HG02642 (cell line): Measurements from ENCODE around the gene TAC1.
"Not testable (repeated sequence)": the region's sequence is repeated elsewhere in the genome, so short reads cannot be mapped to it uniquely, and the experiment has no call there.

Experiments
- ATAC-seq: cut with Tn5 transposase; IDR thresholded peaks from one replicate; pipeline ENCODE4 v1.9.1; 2021; ENCODE audit warnings: mild to moderate bottlenecking; ENCODE audit not compliant: unreplicated experiment, poor library complexity

Gene TAC1, protein sequence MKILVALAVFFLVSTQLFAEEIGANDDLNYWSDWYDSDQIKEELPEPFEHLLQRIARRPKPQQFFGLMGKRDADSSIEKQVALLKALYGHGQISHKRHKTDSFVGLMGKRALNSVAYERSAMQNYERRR

DNA sequence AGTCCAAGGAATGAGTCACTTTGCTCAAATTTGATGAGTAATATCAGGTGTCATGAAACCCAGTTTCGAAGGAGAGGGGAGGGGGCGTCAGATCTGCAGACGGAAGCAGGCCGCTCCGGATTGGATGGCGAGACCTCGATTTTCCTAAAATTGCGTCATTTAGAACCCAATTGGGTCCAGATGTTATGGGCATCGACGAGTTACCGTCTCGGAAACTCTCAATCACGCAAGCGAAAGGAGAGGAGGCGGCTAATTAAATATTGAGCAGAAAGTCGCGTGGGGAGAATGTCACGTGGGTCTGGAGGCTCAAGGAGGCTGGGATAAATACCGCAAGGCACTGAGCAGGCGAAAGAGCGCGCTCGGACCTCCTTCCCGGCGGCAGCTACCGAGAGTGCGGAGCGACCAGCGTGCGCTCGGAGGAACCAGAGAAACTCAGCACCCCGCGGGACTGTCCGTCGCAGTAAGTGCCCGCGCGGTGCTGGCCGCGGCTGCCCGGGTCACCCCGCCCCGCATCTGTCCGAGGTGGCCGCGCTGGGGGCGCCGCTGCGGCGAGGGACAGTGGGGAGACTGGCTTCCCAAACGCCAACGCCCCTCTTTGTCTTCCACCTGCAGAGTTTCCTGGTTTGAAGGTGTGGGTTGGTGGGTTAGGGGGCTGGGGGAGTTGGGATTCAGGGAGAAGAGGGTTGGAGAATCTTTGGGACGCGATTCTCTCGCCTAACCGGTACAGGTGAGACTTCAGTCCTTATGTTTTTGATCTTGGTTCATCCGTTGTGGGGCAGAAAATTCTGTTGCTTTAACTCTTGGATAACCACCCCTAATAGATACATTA is at the start of gene TAC1:
Gene TAC1 (plus strand): TSS at position 351 of the 829 bp plus-strand sequence. CDS start 527 bp downstream, outside the sequence.
- no peak for ATAC-seq

DNA sequence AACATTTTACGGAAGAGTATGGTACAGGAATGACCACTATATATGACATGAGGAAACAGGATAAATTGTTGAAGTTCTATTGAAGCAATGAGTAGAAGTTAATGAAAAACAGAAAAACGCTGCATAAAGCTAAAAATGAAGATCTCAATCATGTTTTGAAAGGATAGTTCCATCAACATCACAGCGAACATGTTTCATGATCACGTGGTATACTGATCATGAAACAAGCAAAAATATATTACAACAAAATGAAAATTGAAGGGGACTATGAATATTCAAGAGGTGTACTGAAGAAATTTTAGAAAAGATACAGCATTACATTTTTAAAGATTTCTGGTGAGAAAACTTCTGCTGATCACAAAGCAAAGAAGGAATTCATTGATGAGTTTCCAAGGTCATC is 45.9 kb upstream of the TAC1 start:
- no peak for ATAC-seq

DNA sequence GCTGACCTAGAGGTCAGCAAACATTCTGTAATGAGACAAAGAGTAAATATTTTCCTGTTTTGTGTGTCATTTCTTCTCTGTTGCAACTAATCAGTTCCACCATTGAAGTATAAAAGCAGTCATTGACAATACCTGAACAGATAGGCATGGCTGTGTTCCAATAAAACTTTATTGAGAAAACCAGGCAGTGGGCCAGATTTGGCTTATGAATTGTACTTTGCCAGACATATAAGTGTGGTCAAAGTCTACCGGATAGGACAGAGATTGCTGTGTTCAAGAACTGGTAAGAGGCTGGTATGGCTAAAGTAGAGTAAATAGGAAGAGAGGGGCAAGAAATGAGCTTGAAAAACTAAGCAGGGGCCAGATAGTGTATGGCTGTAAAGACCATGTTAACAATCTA is 38.3 kb upstream of the TAC1 start:
- ATAC-seq, result no peak

DNA sequence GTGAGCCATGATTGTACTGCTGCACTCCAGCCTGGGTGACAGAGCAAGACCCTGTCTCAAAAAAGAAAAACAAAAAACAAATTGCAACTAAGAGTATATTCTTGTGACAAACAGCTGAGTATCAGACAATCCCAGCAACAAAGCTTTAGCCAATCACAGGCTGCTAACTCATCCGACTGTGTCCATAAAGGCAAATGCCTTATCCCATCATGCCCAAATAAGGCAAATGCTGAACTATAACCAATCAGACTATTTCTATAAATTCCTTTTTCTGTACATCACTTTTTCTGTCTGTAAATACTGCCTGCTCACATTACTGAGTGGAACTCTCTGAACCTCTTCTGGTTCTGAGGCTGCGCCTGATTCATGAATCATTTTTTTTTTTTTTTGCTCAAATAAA is 37.5 kb upstream of the TAC1 start:
- no peak for ATAC-seq

DNA sequence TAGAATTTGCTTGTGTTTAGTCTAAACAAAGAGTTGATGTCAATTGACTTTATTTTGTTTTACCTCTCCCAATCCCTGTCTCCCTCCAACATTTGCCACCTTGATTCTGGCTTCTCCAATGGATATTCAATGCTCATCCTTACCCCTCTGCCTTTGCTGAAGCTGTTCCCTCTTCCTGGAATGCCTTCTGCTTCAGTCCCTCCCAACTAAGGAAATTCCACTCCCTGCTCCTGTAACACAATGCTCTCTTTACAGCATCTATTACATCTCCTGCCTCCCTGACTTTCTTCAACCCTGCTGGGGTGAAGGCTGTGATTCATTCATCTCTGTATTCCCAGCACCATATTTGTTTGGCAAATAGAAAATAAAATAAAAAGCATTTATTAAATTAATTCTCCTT is 34.5 kb upstream of the TAC1 start:
- no peak for ATAC-seq

DNA sequence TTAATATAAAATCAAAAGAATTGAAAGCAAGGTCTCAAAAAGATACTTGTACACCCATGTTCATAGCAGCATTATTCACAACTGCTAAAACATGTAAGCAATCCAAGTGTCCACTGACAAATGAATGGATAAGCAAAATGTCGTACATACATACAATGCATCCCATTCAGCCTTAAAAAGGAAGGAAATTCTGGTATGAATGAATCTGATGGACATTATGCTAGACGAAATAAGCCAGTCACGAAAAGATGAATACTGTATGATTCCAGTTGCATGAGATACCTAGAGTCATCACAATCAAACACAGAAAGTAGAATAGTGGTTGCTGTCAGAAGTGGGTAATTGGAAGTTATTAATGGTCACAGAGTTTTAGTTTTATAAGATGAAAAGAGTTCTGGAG is 9.5 kb upstream of the TAC1 start:
- ATAC-seq, result no peak

DNA sequence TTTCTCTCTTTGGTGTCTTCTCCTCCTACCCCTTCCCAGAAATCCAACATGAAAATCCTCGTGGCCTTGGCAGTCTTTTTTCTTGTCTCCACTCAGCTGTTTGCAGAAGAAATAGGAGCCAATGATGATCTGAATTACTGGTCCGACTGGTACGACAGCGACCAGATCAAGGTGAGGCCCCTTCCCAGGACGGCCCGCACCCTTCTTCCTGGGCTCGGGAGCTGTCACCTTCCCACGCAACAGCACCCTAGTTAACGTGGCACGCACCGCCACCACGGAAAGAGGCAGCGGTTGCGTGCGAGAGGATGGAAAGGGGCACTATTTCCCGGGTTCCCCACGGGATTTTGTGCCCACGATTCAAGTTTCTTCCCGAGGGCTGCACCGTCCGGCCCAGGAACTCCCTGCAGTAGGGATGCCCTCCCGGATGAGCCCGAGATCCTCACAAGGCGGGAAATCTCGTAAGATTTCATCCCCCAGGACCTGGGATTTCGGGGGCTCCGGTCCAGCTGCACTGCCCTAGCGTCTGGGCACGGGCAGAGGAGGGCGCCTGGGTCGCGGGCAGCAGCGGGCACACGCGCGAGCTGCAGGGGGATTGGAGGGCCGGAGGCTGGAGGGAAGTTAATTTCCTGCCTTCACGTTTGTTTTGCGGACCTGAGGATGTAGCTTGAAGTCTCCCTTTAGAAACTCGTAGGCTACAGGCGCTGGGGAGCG is 834 bp downstream of the TAC1 start:
- ATAC-seq, result no peak

DNA sequence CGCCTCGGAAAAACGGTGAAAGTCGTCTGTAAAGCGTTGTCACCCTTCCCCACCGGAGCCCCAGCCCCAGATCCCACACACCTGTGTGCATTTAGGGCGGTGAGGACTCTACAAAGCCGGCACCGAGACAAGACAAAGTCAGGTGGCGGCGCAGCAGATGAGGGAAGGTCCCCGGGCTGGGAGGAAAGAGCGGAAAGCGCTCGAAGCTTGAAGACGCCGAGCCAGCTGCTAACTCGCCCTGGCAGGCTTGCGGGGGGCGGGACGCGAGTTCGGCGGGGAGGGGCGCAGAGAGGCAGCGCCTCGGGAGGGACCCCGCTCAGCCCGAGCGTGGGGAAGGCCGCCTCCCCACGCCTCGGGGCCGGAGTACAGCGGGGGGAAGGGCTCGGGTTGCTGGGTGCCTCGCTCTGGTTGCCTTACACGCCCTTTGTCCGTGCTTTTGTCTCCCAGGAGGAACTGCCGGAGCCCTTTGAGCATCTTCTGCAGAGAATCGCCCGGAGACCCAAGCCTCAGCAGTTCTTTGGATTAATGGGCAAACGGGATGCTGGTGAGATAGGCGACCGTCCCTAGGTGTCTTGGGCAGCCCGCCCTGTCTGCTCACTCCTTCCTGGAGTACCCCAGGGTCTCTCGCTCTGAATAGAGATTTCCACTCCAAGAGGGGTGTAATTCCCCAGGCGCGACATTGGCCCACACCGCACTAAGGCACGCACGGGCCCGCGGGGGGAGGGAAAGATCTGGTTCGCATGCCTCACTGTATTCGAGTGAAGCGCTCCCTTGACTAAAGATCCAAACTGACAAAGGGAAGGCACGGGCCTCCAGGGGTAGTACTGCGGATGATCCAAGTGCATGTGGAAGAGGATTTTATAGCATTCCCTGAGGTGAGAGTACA is 1.6 kb downstream of the TAC1 start:
- no peak for ATAC-seq

DNA sequence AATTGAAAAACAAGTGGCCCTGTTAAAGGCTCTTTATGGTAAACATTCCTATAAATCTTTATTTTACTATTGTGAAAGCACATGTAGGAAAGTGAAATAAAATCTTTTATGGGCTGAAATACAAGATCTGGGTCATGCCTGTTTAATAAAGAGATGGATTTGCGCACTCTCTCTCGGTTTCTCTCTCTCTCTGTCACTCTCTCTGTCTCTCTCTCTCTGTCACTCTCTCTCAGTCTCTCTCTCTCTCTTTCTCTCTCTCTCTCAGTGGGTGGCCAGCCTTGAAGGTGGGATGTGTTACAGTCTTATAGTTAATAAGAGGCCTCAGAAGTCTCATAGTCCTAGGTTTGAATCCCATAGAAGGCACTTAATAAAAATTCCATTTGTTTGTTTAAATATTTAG is 2.4 kb downstream of the TAC1 start:
- ATAC-seq, result no peak

DNA sequence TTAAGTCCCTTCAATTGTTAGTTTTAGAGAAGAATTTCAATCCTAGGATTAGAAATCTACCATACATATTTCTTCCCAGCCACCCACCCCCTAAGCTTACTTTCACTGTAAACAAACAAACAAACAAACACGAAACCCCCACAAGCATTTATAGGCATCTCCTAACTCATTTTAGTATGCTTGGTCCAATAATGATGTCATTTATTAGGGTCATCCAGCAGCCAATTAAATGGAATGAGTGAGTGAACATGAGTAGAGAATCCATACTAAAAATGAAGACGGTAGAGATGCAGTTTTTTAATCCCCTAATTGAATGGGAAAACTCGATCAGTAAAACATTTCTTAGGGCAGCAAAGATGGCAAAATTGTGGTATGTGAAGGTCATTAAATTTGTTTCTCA is 3.2 kb downstream of the TAC1 start:
- ATAC-seq, result no peak

DNA sequence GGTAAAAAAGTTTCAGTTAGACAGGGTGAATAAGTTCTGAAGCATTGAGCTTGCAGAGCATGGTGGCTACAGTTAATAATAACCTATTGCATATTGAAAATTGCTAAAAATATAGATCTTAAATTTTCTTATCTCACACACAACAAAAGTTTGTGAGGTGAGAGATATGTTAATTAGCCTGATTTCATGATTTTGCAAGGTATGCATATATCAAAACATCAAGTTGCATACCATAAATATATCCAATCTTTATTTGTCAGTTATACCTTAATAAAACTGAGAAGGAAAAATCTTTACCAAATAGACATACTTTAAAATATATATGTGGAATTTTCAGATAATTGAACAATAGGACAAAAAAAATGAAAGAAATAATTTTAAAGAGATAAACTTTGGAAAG is 16.6 kb downstream of the TAC1 start:
- no peak for ATAC-seq

DNA sequence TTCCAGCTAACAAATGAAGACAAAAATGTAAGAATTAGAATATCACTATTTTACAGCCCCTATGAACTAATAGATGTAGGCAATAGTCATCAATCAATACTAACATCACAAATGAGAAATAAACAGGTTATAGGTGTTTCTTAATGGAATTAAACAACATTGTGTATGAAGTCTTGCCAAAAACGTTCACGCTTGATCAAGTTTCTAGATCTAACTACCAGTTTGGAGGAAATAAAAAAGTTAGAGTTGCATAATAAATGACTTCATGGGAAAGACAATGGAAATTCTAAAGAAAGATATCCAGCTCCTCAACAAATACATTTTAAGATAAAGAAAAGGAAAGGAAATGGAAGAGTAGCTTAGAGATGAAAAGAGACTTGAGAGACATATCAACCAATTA is 19.7 kb downstream of the TAC1 start:
- ATAC-seq, result no peak

DNA sequence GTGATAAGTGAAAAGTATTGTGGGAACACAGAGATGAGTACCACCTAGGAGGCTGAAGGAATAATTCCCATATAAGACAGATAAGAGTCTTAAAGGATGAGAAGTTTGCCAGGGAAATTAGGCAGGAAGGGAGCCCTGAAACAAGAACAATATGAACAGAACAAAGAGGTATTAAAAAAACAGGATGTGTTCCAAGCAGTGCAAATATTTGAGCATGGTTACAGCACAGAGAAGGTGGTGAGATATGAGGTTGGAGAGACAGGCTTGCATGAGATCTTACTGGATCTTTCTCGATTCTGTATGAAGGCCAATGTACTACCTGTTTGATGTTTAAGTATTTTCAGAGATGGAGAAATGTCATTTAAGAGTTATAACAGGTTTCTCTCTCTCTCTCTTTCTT is 20.3 kb downstream of the TAC1 start:
- no peak for ATAC-seq

DNA sequence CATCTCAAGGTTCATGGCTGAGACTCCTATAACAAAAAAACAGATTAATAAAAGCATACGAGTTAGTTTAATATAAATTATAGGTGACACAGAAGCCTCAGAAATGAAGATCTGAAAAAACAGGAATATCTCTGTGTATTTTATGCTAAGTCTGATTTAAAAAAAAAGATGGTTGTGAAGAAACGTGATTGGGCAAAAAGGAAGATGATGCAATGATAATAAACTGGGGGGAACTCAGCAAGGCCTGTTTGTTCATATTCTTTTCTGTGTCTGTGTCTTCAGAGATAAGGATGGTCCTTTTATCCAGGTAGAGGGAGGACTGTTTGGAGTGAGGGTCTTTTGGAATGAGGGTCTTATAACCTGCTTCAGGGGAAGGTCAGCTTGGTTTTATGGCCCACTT is 25.9 kb downstream of the TAC1 start:
- ATAC-seq, result no peak

DNA sequence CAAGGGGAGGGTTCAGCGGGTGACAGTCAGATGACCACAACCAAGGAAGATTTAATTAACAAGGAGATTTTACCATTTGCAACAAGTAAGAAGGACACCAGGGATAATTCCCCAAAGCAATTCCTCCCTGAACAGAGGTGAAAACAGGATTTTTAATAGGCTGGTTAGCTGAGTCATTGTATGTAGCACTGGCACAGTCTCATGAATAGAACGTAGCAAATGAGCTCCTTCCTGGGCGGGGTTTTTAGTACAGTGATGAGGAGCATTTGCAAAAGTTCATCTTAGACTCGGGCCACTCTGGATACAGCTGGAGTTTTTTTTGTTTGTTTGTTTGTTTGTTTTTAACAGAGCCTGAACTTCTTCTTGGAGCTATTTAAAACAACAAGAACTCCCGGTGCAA is 39.0 kb downstream of the TAC1 start:
- no peak for ATAC-seq

DNA sequence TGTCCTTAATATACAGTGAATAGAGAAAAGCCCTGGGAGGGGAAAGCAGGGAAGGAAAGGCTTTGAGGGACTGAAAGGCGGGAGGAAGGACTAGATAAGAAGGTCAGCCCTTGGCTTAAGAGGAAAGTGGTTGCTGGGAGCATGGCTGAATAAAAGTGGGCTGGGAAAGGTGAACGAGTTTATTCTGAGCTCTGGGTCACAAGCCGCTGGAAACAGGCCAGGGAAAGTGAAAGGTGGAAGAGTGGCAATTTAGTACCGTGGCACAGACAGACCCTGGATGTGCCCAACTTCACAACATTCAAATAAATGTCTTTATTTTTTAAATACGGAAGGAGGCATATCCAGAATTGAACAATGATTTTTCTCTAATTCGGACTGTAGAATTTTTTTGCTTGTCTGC is 39.7 kb downstream of the TAC1 start:
- no peak for ATAC-seq

DNA sequence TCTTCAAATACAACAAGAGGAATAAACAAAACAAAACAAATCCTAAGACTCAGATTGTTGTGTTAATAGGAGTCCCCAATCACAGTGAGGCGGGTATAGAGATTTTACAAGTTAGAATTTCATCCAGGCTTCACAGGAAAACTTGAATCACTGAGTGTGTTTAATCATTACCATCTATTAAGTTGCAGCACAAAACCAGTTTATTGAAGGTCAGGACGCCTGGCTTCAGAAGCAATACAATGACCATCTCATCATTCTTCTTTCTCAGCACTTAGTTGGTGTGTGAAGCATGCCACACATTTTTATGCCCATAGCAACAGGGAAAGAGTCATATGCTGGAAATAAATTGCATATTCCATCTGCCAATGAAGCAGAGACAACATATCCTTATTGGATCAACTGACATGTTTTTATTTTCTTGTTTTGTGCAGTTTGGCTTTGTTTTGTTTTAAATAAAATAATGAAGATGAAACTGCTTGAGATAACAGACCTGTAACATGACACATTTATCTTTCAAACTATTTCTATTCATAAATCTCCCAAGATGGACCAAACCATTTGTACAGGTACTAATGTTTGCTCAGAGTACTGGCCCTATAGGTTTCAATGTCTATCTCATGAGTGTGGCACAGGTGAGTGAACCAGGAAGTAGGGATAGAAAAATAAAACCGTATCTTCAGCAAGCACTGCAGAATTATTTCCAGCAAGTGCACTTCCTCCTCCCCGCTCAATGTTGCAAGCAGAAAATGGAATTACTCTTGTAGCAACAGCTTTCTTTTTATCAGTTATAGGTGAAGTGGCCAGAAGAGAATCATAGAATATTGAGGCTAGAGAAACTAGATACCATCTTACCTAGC is 40.4 kb downstream of the TAC1 start:
- no peak for ATAC-seq

DNA sequence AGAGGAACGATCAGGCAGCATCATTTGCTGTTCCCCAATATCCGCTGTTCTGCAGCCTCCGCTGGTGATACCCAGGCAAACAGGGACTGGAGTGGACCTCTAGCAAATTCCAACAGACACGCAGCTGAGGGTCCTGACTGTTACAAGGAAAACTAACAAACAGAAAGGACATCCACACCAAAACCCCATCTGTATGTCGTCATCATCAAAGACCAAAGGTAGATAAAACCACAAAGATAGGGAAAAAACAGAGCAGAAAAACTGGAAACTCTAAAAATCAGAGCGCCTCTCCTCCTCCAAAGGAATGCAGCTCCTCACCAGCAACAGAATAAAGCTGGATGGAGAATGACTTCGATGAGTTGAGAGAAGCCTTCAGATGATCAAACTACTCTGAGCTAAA is 54.5 kb downstream of the TAC1 start:
- ATAC-seq, result not testable (repeated sequence)
